ENCODE results near the gene ITGA11.

Gene ITGA11

DNA sequence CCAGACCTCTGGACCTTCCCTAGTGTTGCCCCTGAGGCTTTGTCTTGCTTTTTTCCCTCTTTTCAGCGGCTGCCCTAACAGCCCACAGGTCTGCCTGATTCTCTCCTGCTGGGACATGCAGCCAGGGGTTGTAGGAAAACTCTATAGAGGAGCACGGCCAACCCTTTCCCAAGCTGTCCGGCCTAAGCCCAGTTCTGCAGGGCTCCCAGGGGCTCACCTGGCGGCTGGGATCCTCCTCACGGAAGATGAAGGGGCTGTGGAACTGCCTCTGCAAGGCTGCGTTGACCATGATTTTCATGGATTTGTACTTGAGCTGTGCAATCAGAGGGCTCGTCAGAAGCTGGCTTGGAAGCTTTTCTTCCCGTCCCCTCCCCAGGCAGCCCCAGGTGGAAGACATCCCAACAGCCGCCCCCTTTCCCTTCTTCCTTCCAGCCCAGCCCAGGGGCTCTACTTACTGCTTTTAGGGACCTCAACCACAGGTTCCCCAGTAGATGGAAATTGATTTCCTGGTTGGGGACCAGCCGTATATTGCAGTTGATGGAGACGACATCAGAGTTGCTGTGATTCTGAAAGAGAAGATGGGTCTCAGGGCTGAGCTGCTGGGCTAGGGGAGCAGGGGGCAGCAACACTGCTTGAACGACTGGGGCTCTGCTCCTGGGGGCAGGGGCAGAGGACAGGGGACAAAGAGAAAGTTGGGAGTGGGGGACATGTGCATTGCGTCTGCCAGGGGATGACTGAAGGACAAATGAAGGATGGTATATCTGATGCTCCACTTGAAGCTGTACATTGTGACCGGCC, 124.6 kb downstream of the ITGA11 start:
- no peak overlapping the region for H3K27ac ChIP-seq (replicated peaks)
- H3K4me3 ChIP-seq (replicated peaks; ENCODE audit: insufficient read depth, low read length): no peak overlapping the region
- H3K27me3 ChIP-seq (ENCODE audit: insufficient read depth, poor library complexity, severe bottlenecking): no peaks in the 10 kb centered on the region
- DNase-seq (ENCODE audit: low read depth in 1 of 2, low spot score in 1 of 2): no peak
- TF ChIP-seq, protein P1, sequence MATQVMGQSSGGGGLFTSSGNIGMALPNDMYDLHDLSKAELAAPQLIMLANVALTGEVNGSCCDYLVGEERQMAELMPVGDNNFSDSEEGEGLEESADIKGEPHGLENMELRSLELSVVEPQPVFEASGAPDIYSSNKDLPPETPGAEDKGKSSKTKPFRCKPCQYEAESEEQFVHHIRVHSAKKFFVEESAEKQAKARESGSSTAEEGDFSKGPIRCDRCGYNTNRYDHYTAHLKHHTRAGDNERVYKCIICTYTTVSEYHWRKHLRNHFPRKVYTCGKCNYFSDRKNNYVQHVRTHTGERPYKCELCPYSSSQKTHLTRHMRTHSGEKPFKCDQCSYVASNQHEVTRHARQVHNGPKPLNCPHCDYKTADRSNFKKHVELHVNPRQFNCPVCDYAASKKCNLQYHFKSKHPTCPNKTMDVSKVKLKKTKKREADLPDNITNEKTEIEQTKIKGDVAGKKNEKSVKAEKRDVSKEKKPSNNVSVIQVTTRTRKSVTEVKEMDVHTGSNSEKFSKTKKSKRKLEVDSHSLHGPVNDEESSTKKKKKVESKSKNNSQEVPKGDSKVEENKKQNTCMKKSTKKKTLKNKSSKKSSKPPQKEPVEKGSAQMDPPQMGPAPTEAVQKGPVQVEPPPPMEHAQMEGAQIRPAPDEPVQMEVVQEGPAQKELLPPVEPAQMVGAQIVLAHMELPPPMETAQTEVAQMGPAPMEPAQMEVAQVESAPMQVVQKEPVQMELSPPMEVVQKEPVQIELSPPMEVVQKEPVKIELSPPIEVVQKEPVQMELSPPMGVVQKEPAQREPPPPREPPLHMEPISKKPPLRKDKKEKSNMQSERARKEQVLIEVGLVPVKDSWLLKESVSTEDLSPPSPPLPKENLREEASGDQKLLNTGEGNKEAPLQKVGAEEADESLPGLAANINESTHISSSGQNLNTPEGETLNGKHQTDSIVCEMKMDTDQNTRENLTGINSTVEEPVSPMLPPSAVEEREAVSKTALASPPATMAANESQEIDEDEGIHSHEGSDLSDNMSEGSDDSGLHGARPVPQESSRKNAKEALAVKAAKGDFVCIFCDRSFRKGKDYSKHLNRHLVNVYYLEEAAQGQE (IDR thresholded peaks at IDR 0.05; ENCODE audit: insufficient replicate concordance, low read depth): no peak
- TF ChIP-seq GABPA (IDR thresholded peaks at IDR 0.05; ENCODE audit: low read depth): no peak
- TF ChIP-seq, protein P2, sequence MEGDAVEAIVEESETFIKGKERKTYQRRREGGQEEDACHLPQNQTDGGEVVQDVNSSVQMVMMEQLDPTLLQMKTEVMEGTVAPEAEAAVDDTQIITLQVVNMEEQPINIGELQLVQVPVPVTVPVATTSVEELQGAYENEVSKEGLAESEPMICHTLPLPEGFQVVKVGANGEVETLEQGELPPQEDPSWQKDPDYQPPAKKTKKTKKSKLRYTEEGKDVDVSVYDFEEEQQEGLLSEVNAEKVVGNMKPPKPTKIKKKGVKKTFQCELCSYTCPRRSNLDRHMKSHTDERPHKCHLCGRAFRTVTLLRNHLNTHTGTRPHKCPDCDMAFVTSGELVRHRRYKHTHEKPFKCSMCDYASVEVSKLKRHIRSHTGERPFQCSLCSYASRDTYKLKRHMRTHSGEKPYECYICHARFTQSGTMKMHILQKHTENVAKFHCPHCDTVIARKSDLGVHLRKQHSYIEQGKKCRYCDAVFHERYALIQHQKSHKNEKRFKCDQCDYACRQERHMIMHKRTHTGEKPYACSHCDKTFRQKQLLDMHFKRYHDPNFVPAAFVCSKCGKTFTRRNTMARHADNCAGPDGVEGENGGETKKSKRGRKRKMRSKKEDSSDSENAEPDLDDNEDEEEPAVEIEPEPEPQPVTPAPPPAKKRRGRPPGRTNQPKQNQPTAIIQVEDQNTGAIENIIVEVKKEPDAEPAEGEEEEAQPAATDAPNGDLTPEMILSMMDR (IDR thresholded peaks at IDR 0.05; ENCODE audit: insufficient read depth, low read length): no peak
- no peak for TF ChIP-seq POLR2AphosphoS5 (IDR thresholded peaks at IDR 0.05; ENCODE audit: low read depth)
- TF ChIP-seq SPI1 (IDR thresholded peaks at IDR 0.05; ENCODE audit: borderline replicate concordance, low read depth): no peak

DNA sequence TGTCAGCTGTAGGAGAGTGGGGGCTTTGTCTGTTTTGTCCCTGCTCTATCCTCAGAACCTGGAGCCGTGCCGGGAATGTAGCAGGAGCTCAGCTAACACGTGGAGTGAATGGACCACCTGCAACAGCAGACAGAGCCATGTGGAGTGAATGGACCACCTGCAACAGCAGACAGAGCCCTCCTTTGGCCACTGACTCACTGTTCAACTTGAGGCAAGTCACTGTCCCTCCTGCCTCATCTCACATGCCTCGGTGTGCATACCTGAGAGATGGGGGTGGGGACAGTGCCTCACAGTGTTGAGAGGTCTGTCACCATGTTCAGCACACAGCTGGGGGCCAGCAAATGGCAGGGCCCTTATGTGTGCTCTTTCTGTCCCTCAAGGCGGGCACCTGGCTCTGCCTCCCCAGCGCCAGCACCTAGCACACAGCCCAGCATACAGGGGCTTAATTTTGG, 126.5 kb downstream of the ITGA11 start:
- no peak overlapping the region for H3K27ac ChIP-seq (replicated peaks)
- no peak overlapping the region for H3K4me3 ChIP-seq (replicated peaks; ENCODE audit: insufficient read depth, low read length)
- TF ChIP-seq, protein P1 (IDR thresholded peaks at IDR 0.05; ENCODE audit: insufficient replicate concordance, low read depth): no peak
- no peak for TF ChIP-seq GABPA (IDR thresholded peaks at IDR 0.05; ENCODE audit: low read depth)
- TF ChIP-seq POLR2AphosphoS5 (IDR thresholded peaks at IDR 0.05; ENCODE audit: low read depth): no peak
- no peak for TF ChIP-seq SPI1 (IDR thresholded peaks at IDR 0.05; ENCODE audit: borderline replicate concordance, low read depth)
- TF ChIP-seq, protein P2 (IDR thresholded peaks at IDR 0.05; ENCODE audit: insufficient read depth, low read length): no peak
- no peaks in the 10 kb centered on the region for H3K27me3 ChIP-seq (ENCODE audit: insufficient read depth, poor library complexity, severe bottlenecking)
- DNase-seq (ENCODE audit: low read depth in 1 of 2, low spot score in 1 of 2): no peak

DNA sequence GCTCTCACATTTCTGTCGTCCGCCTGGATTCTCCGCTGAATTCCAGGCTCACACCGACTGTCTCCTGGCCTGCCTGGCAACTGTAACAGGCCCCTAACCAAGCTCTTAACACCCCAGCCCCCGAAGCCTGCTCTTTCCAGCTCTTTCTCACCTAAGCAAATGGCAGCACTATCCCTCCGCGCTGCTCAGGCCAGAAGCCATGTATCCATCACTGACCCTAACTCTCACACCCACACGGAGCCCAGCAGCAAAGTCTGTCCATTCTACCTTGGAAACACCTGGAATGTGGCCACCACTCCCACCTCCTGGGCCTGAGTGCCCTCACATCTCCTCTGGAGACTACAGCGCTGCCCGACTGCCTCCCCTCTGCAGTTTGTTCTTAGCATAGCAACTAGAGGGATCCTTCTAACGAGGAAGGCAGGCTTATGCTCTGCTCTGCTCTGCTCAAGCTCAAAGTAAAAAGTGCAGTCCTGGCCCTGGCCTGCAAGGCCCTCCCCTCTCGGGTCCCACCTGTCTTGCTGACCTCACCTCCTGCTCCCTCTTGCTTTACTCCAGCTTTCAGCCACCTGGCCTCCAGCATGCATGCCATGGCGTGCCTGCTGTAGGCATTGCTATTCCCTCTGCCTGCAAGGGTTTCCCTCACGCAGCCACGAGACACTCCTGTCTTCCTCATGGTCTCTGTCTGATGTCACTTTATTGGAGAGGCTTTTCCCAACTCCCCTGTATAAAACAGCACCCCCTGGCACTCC, 127.2 kb downstream of the ITGA11 start:
- Histone ChIP-seq H3K27ac (replicated peaks) (no peak overlapping the region), H3K4me3 (replicated peaks; ENCODE audit: insufficient read depth, low read length) (no peak overlapping the region), H3K27me3 (ENCODE audit: insufficient read depth, poor library complexity, severe bottlenecking) (no peaks in the 10 kb centered on the region)
- no peak for TF ChIP-seq POLR2AphosphoS5 (IDR thresholded peaks at IDR 0.05; ENCODE audit: low read depth)
- TF ChIP-seq, protein P1 (IDR thresholded peaks at IDR 0.05; ENCODE audit: insufficient replicate concordance, low read depth): no peak
- TF ChIP-seq, protein P2 (IDR thresholded peaks at IDR 0.05; ENCODE audit: insufficient read depth, low read length): no peak
- no peak for TF ChIP-seq SPI1 (IDR thresholded peaks at IDR 0.05; ENCODE audit: borderline replicate concordance, low read depth)
- TF ChIP-seq GABPA (IDR thresholded peaks at IDR 0.05; ENCODE audit: low read depth): no peak
- no peak for DNase-seq (ENCODE audit: low read depth in 1 of 2, low spot score in 1 of 2)

Data from HL-60 (cell line).